LoVo (cell line): ENCODE data around the gene ZFP57.

ENCODE experiments used
- DNase-seq: peaks from one replicate; pipeline ENCODE4 v3.0.0-alpha.2; 2016; ENCODE audit warnings: low spot score

ZFP57 gene

DNA sequence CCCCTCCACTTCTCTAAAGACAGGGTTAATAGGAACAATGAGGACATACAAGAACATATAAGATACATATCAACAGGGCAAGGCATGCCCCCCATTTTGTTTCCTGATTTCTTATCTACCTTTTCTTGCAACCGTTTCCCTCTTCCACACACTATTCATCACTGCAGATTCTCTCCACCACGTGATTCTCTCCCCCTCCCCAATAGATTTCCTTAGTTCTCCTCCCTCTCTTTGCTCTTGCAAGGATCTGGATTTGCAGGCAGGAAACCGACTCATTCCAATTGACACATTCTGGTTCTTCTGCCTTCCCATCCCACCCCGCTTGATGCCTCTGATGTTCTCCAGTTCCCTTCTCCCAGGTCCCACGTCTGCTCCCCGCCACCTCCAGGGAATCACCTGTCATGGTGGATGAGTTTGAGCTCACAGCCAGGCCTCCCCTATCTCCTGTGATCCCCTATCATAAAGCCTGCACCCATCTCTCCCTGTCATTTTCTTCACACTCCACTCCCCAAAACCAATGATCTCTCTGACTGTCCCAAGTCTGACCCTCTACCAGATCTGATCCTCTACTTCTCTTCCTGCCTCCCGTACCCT, 55.5 kb downstream of the ZFP57 start:
- DNase-seq, result no peak

DNA sequence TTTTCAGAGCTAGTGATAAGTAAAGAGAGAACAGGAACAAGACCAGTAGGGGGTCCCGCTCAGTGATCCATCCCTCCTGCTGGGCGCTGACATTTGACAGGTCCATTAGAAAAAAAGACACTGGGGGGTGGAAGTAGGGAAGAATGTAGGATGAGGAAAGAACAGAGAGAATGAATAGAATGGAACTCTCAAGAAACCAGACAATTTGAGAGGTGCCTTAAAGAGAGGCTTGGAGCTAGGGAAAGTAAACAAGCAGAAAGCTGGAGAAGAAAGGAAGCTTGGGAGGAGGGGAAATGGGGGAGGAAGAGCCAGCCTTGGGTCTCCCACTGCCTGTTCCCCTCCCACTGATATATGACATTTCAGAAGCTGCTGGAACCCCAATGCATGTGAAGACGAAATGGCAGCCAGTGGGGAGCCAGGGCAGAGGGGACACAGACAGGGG, 56.4 kb downstream of the ZFP57 start:
- DNase-seq, result no peak
